ENCODE measurements around the gene COX4I1. TPM values are rescaled to one million over a fixed set of nuclear protein-coding genes. Genes with fewer than 3 reads are reported as not detected.

The COX4I1 gene
- total RNA-seq, 1 experiment from 2014 or later = 554 TPM

DNA sequence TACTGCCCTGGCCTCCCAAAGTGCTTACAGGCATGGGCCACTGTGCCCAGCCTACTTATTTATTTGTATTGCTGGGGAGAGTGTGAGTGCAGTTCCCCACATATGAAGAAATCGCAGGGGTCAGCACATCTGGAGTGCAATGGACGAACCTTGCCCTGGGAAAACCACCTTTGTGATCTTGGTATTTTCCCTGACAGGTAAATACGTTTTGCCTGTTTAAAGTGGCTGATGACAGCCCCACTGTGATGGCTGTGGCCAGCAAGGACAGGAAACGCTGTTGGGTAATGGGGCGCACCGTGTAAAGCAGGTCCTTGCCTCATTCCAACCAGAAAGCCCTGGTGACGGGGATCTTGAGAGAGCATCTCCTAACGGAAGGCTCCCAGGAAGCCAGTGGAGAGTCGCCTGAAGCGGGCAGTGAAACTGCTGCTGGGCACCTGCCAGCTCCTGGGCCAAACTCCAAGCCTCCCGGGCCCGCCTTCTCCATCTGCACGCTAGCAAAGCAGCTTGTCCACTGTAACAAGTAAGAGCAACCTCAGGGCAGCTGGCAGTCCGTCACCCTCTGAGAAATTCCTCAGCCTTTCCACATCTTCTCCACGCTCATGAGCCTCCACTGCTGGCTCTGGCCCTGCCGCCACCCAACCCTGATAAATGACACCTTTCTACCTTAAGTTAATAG is 17.7 kb upstream of the COX4I1 start:
- no peak for DNase-seq (ENCODE audit: low spot score)
- H3K36me3 ChIP-seq (ENCODE audit: insufficient read depth, low read length, poor library complexity, severe bottlenecking) = peaks cover 43% of the 10 kb centered on the region
- ChIA-PET POLR2A (ENCODE audit: low non-redundant PET) (no interaction called here), CTCF (no interaction called here)
- no peak for TF ChIP-seq EZH2 (IDR thresholded peaks at IDR 0.05; ENCODE audit: borderline replicate concordance, low read depth, low read length, poor library complexity, severe bottlenecking)
- TF ChIP-seq, protein P1, sequence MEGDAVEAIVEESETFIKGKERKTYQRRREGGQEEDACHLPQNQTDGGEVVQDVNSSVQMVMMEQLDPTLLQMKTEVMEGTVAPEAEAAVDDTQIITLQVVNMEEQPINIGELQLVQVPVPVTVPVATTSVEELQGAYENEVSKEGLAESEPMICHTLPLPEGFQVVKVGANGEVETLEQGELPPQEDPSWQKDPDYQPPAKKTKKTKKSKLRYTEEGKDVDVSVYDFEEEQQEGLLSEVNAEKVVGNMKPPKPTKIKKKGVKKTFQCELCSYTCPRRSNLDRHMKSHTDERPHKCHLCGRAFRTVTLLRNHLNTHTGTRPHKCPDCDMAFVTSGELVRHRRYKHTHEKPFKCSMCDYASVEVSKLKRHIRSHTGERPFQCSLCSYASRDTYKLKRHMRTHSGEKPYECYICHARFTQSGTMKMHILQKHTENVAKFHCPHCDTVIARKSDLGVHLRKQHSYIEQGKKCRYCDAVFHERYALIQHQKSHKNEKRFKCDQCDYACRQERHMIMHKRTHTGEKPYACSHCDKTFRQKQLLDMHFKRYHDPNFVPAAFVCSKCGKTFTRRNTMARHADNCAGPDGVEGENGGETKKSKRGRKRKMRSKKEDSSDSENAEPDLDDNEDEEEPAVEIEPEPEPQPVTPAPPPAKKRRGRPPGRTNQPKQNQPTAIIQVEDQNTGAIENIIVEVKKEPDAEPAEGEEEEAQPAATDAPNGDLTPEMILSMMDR (conservative IDR thresholded peaks at IDR 0.05; ENCODE audit: low read depth, low read length) = no peak
- intact Hi-C loops (cut with micrococcal nuclease; ENCODE audit: unreplicated experiment) = no loop called here
- no peak overlapping the region for H3K27ac ChIP-seq (ENCODE audit: low read depth, low read length, poor library complexity, severe bottlenecking)
- no peaks in the 10 kb centered on the region for H3K9me3 ChIP-seq (ENCODE audit: low read depth, low read length, poor library complexity, severe bottlenecking)
- no peak overlapping the region for H3K4me3 ChIP-seq (ENCODE audit: low read depth, low read length, poor library complexity, severe bottlenecking)
- BruUV-seq (replicated peaks) = no TSS peak
- no peaks in the 10 kb centered on the region for H3K4me1 ChIP-seq (ENCODE audit: insufficient read depth, low read length, poor library complexity, severe bottlenecking)
- no peaks in the 10 kb centered on the region for H3K27me3 ChIP-seq (replicated peaks; ENCODE audit: insufficient read depth, low read depth, low read length, poor library complexity)

DNA sequence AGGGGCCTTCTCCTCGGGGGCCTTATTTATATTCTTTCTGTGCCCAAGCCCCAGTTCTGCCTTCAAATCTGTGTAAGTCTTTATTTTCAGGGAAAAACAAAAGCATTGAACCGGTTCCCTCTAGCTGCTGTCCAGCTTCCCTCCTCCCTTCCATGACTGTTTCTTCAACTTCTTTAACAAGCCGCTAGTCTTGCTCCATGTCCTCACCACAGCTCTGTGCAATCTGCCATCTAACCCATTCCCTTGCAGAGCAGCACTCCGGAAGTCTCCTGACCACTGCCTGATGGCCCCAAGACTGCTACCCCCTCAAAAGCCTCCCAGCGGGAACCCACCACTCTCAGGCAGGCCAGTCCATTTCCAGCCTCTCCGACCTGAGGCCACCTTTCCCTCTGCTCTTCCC is 17.0 kb upstream of the COX4I1 start:
- Histone ChIP-seq H3K36me3 (ENCODE audit: insufficient read depth, low read length, poor library complexity, severe bottlenecking) (peaks cover 37% of the 10 kb centered on the region), H3K9me3 (ENCODE audit: low read depth, low read length, poor library complexity, severe bottlenecking) (no peaks in the 10 kb centered on the region), H3K4me3 (ENCODE audit: low read depth, low read length, poor library complexity, severe bottlenecking) (no peak overlapping the region), H3K27ac (ENCODE audit: low read depth, low read length, poor library complexity, severe bottlenecking) (no peak overlapping the region), H3K27me3 (replicated peaks; ENCODE audit: insufficient read depth, low read depth, low read length, poor library complexity) (no peaks in the 10 kb centered on the region), H3K4me1 (ENCODE audit: insufficient read depth, low read length, poor library complexity, severe bottlenecking) (no peaks in the 10 kb centered on the region)
- intact Hi-C loops (cut with micrococcal nuclease; ENCODE audit: unreplicated experiment) = no loop called here
- CTCF ChIA-PET = no interaction called here
- no TSS peak for BruUV-seq (replicated peaks)
- POLR2A ChIA-PET (ENCODE audit: low non-redundant PET) = no interaction called here
- TF ChIP-seq, protein P1 (conservative IDR thresholded peaks at IDR 0.05; ENCODE audit: low read depth, low read length) = no peak
- no peak for TF ChIP-seq EZH2 (IDR thresholded peaks at IDR 0.05; ENCODE audit: borderline replicate concordance, low read depth, low read length, poor library complexity, severe bottlenecking)
- DNase-seq (ENCODE audit: low spot score) = no peak

DNA sequence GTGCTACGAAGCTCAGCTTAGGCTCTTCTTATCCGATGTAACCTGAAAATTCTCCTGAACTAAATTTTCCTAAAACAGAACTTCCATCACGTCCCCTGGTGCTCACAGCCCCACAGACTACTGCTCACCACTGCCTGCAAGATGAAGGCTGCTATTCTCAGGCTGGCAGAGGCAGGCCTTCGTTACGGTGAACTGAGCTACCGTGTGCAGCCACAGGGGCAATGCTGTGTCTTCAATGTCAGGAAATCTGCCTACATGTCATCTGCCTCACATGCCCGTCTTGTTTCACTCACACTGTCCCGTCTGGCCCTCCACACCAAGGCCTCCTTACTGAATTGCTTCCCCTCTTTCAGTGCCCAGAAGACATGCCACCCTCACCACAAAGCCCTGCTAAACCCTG is 16.1 kb upstream of the COX4I1 start:
- Histone ChIP-seq H3K4me3 (ENCODE audit: low read depth, low read length, poor library complexity, severe bottlenecking) (no peak overlapping the region), H3K27me3 (replicated peaks; ENCODE audit: insufficient read depth, low read depth, low read length, poor library complexity) (no peaks in the 10 kb centered on the region), H3K27ac (ENCODE audit: low read depth, low read length, poor library complexity, severe bottlenecking) (no peak overlapping the region), H3K9me3 (ENCODE audit: low read depth, low read length, poor library complexity, severe bottlenecking) (no peaks in the 10 kb centered on the region), H3K36me3 (ENCODE audit: insufficient read depth, low read length, poor library complexity, severe bottlenecking) (peaks cover 34% of the 10 kb centered on the region), H3K4me1 (ENCODE audit: insufficient read depth, low read length, poor library complexity, severe bottlenecking) (no peaks in the 10 kb centered on the region)
- no peak for TF ChIP-seq EZH2 (IDR thresholded peaks at IDR 0.05; ENCODE audit: borderline replicate concordance, low read depth, low read length, poor library complexity, severe bottlenecking)
- TF ChIP-seq, protein P1 (conservative IDR thresholded peaks at IDR 0.05; ENCODE audit: low read depth, low read length) = no peak
- ChIA-PET POLR2A (ENCODE audit: low non-redundant PET) (no interaction called here), CTCF (no interaction called here)
- no peak for DNase-seq (ENCODE audit: low spot score)
- no TSS peak for BruUV-seq (replicated peaks)
- intact Hi-C loops (cut with micrococcal nuclease; ENCODE audit: unreplicated experiment) = no loop called here

All from A673 (cell line).